GM10248 (cell line): Measurements from ENCODE around the gene ORAI3.
A peak's percentile ranks its signal among the peaks of the same experiment; 100 is the strongest.
"Not testable (repeated sequence)": the region's sequence is repeated elsewhere in the genome, so short reads cannot be mapped to it uniquely, and the experiment has no call there.

Experiments used
- CTCF ChIA-PET: fragments of 300-600 bp; sonication (Branson Sonifier 250); formaldehyde crosslinking; extraction: SDS; loops from one replicate; lab custom pipeline; 2021; ENCODE audit warnings: antibody characterized with exemption; lab: Yijun Ruan, JAX
- POLR2A ChIA-PET: fragments of 350-650 bp; sonication (Branson Sonifier 250); formaldehyde crosslinking; extraction: SDS; loops from one replicate; lab custom pipeline; 2020; ENCODE audit warnings: antibody characterized with exemption; lab: Yijun Ruan, JAX
- DNase-seq: peaks from one replicate; pipeline ENCODE4 v3.0.0; 2012; ENCODE audit errors: extremely low spot score
- CTCF ChIP-seq: IDR thresholded peaks from 2 replicates; pipeline ENCODE4 v1.5.1; 2012; ENCODE audit warnings: mild to moderate bottlenecking, low read depth; ENCODE audit errors: extremely low read depth, missing control alignments, control extremely low read depth

ORAI3 gene

GRCh38 chr16:30930160-30930571 lies 18.7 kb upstream of the ORAI3 start:
- ChIA-PET POLR2A (no interaction called here), CTCF (interaction anchor here (1.5 kb wide), 1 partner anchor 12 kb away, joined by 10 read pairs; no protein-coding TSS in a partner anchor)
- TF ChIP-seq CTCF, result no peak
- DNase-seq, result no peak

- ChIA-PET CTCF (interaction anchor here (1.5 kb wide), 2 partner anchors 10 to 11 kb away, joined by 10 to 17 read pairs; no protein-coding TSS in a partner anchor), POLR2A (no interaction called here)
- no peak for DNase-seq
- TF ChIP-seq CTCF, result no peak
Measured at GRCh38 chr16:30931068-30931650, 17.7 kb upstream of the ORAI3 start.

GRCh38 chr16:30934827-30935557 lies 13.9 kb upstream of the ORAI3 start:
- TF ChIP-seq CTCF, result peak; percentile 47
- peak; percentile 48 for DNase-seq
- POLR2A ChIA-PET, result no interaction called here
- CTCF ChIA-PET, result interaction anchor here (0.9 to 12.6 kb wide), 7 partner anchors 9 to 934 kb away, joined by 3 to 173 read pairs (median 6); partner anchors contain the start of genes HSD3B7, ORAI3 and PHKG2

GRCh38 chr16:30937692-30938091 lies 11.2 kb upstream of the ORAI3 start:
- CTCF ChIA-PET, result interaction anchor here (1.1 to 12.6 kb wide), 3 partner anchors 9 to 11 kb away, joined by 3 to 173 read pairs (median 4); partner anchors contain the start of gene ORAI3
- POLR2A ChIA-PET, result no interaction called here
- no peak for DNase-seq
- no peak for TF ChIP-seq CTCF

GRCh38 chr16:30939571-30939970 lies 9.3 kb upstream of the ORAI3 start:
- ChIA-PET CTCF (interaction anchor here (1.0 to 12.6 kb wide), 6 partner anchors 10 to 246 kb away, joined by 3 to 173 read pairs (median 16); partner anchors contain the start of gene ORAI3), POLR2A (interaction anchor here (0.6 kb wide), 1 partner anchor 212 kb away, joined by 7 read pairs; no protein-coding TSS in a partner anchor)
- not testable (repeated sequence) for DNase-seq

GRCh38 chr16:30941600-30942425 lies 7.1 kb upstream of the ORAI3 start:
- POLR2A ChIA-PET, result interaction anchor here (0.5 to 1.0 kb wide), 3 partner anchors 33 to 186 kb away, joined by 3 to 5 read pairs (median 3); no protein-coding TSS in a partner anchor
- peak; percentile 93 for DNase-seq

More at GRCh38 chr16:30941600-30942425, 7.1 kb upstream of the ORAI3 start:
- TF ChIP-seq CTCF, result peak; percentile 95
- CTCF ChIA-PET, result interaction anchor here (0.7 to 15.1 kb wide), 42 partner anchors 3 to 502 kb away, joined by 3 to 173 read pairs (median 4); partner anchors contain the start of genes BCL7C, ORAI3, PHKG2 and ZNF843
